Activated CD4-positive, alpha-beta T cell treated with anti-CD3 and anti-CD28 coated beads, Interleukin-2, amount 50 U/mL, for 4 hours (primary cell): ENCODE data around the gene SMARCA5.

Source experiments
- DNase-seq, 2 experiments: peaks; one replicate each; pipeline ENCODE4 v3.0.0-alpha.2; 2020

SMARCA5 gene

GRCh38 chr4:143539670-143540023 lies 26.1 kb downstream of the SMARCA5 start:
- no peak for DNase-seq

GRCh38 chr4:143549928-143550327 lies 36.4 kb downstream of the SMARCA5 start:
- no peak for DNase-seq

GRCh38 chr4:143554728-143555597 lies 41.5 kb downstream of the SMARCA5 start:
- DNase-seq = no peak

- DNase-seq = no peak
These were observed 42.2 kb downstream of the SMARCA5 start for GRCh38 chr4:143555676-143556075.

- DNase-seq = no peak
These were observed 44.8 kb downstream of the SMARCA5 start for GRCh38 chr4:143558286-143558685.

- DNase-seq = peak; percentile 62 to 64
These were observed 45.6 kb downstream of the SMARCA5 start for GRCh38 chr4:143558823-143559756.

GRCh38 chr4:143559757-143560147 lies 46.2 kb downstream of the SMARCA5 start:
- DNase-seq = peak; percentile 31 to 39

GRCh38 chr4:143564472-143564871 lies 51.0 kb downstream of the SMARCA5 start:
- DNase-seq = no peak

- no peak for DNase-seq
These were observed 61.8 kb downstream of the SMARCA5 start for GRCh38 chr4:143575331-143575730.

- DNase-seq = no peak
These were observed 67.9 kb downstream of the SMARCA5 start for GRCh38 chr4:143581331-143581946.

- no peak for DNase-seq
These were observed 72.0 kb downstream of the SMARCA5 start for GRCh38 chr4:143585548-143585947.

- no peak for DNase-seq
These were observed 72.6 kb downstream of the SMARCA5 start for GRCh38 chr4:143586080-143586479.

GRCh38 chr4:143587703-143588102 lies 74.2 kb downstream of the SMARCA5 start:
- no peak for DNase-seq

GRCh38 chr4:143597276-143597675 lies 83.8 kb downstream of the SMARCA5 start:
- DNase-seq = no peak

GRCh38 chr4:143598816-143599215 lies 85.3 kb downstream of the SMARCA5 start:
- DNase-seq = no peak

- DNase-seq = no peak
These were observed 86.3 kb downstream of the SMARCA5 start for GRCh38 chr4:143599827-143600226.

GRCh38 chr4:143606480-143606879 lies 93.0 kb downstream of the SMARCA5 start:
- DNase-seq = no peak
